ENCODE data around the gene DBNDD1.

GRCh38 chr16:89994389-89994720, 24.9 kb downstream of the DBNDD1 start:
- no peak for TF ChIP-seq POLR2AphosphoS5 (IDR thresholded peaks at IDR 0.05; ENCODE audit: low read depth, low read length)
- no peak for TF ChIP-seq REST (IDR thresholded peaks at IDR 0.05; ENCODE audit: insufficient read depth in 1 of 2, low read depth in 2 of 2, low read length in 2 of 2)
- TF ChIP-seq TAF1 (IDR thresholded peaks at IDR 0.05; ENCODE audit: borderline replicate concordance, insufficient read depth, low read length), result no peak
- no peak for TF ChIP-seq FOXP2 (optimal IDR thresholded peaks at IDR 0.05; ENCODE audit: borderline replicate concordance, extremely low read depth, extremely low read length, insufficient read depth)
- TF ChIP-seq SIN3A (IDR thresholded peaks at IDR 0.05; ENCODE audit: borderline replicate concordance, insufficient read depth, low read length), result no peak

Data from PFSK-1 (cell line).